Neuronal stem cell (in vitro differentiated cells): Measurements from ENCODE around the gene PANX2.

Experiments
- DNase-seq: peaks from one replicate; pipeline ENCODE4 v3.0.0-alpha.2; 2013; ENCODE audit warnings: low spot score
- H2AFZ ChIP-seq: one replicate; pipeline ENCODE4 v1.6.1; 2013; ENCODE audit warnings: mild to moderate bottlenecking, low read length, inconsistent platforms
- H2AK5ac ChIP-seq: 2 replicates; pipeline ENCODE4 v1.6.1; 2013; ENCODE audit warnings: low read depth, mild to moderate bottlenecking, inconsistent platforms, low read length, moderate library complexity, mixed read lengths
- H2BK120ac ChIP-seq: 2 replicates; pipeline ENCODE4 v1.6.1; 2013; ENCODE audit warnings: low read depth, mild to moderate bottlenecking, inconsistent platforms, low read length, moderate library complexity, mixed read lengths
- H2BK12ac ChIP-seq: one replicate; pipeline ENCODE4 v1.6.1; 2013; ENCODE audit warnings: low read length, inconsistent platforms
- H2BK15ac ChIP-seq: 2 replicates; pipeline ENCODE4 v1.6.1; 2013; ENCODE audit warnings: mild to moderate bottlenecking, low read length, inconsistent platforms, mixed read lengths
- H2BK5ac ChIP-seq: one replicate; pipeline ENCODE4 v1.6.1; 2013; ENCODE audit warnings: inconsistent platforms, mild to moderate bottlenecking, low read length, moderate library complexity
- H3K14ac ChIP-seq: one replicate; pipeline ENCODE4 v1.6.1; 2013; ENCODE audit warnings: low read length, inconsistent platforms
- H3K18ac ChIP-seq: 2 replicates; pipeline ENCODE4 v1.6.1; 2013; ENCODE audit warnings: low read length, inconsistent platforms
- H3K23ac ChIP-seq: 2 replicates; pipeline ENCODE4 v1.6.1; 2013; ENCODE audit warnings: low read depth, mild to moderate bottlenecking, mixed read lengths, low read length, inconsistent platforms; ENCODE audit not compliant: poor library complexity
- H3K27ac ChIP-seq: replicated peaks from 3 replicates; pipeline ENCODE4 v1.5.1; 2013; ENCODE audit warnings: low read length, inconsistent platforms
- H3K27me3 ChIP-seq, 3 experiments: 2 replicates each; pipeline ENCODE4 v1.6.1; 2013; ENCODE audit warnings: low read length in 3 of 3, mild to moderate bottlenecking in 2 of 3, inconsistent platforms in 1 of 3, low read depth in 1 of 3, mixed read lengths in 1 of 3, moderate library complexity in 1 of 3; ENCODE audit not compliant: control insufficient read depth in 3 of 3, insufficient read depth in 3 of 3
- H3K36me3 ChIP-seq, 2 donors: replicated peaks in 1 of 2; 2 replicates each; pipeline ENCODE4 v1.6.1; 2013; ENCODE audit warnings: low read length in 2 of 2; ENCODE audit not compliant: control insufficient read depth in 2 of 2, insufficient read depth in 2 of 2
- H3K4ac ChIP-seq: 2 replicates; pipeline ENCODE4 v1.6.1; 2013; ENCODE audit warnings: inconsistent platforms, mild to moderate bottlenecking, low read length, moderate library complexity
- H3K4me1 ChIP-seq, 2 donors: 1 replicate in 1 of 2; 2 replicates in 1 of 2; pipeline ENCODE4 v1.6.1; 2013; ENCODE audit warnings: low read length in 2 of 2, low read depth in 1 of 2; ENCODE audit not compliant: control insufficient read depth in 2 of 2, insufficient read depth in 1 of 2
- H3K4me2 ChIP-seq: one replicate; pipeline ENCODE4 v1.6.1; 2013; ENCODE audit warnings: mild to moderate bottlenecking, low read length, inconsistent platforms; ENCODE audit not compliant: insufficient read depth, poor library complexity, severe bottlenecking
- H3K4me3 ChIP-seq, 2 donors: 2 replicates each; pipeline ENCODE4 v1.5.1; 2013; ENCODE audit warnings: low read length in 2 of 2, mild to moderate bottlenecking in 2 of 2, inconsistent platforms in 1 of 2, moderate library complexity in 1 of 2
- H3K79me1 ChIP-seq: one replicate; pipeline ENCODE4 v1.6.1; 2013; ENCODE audit warnings: low read depth, mild to moderate bottlenecking, inconsistent platforms, low read length, moderate library complexity
- H3K9ac ChIP-seq: one replicate; pipeline ENCODE4 v1.6.1; 2013; ENCODE audit warnings: mild to moderate bottlenecking, low read depth, low read length, inconsistent platforms; ENCODE audit not compliant: poor library complexity
- H3K9me3 ChIP-seq, 2 donors: replicated peaks in 1 of 2; 2 replicates each; pipeline versions ENCODE3 to v1.6.1; 2013; ENCODE audit warnings: low read length in 2 of 2, mild to moderate bottlenecking in 2 of 2, inconsistent platforms in 1 of 2, low read depth in 1 of 2, mixed read lengths in 1 of 2, moderate library complexity in 1 of 2; ENCODE audit not compliant: control insufficient read depth in 2 of 2, insufficient read depth in 1 of 2
- H4K8ac ChIP-seq: one replicate; pipeline ENCODE4 v1.6.1; 2013; ENCODE audit warnings: low read depth, mild to moderate bottlenecking, inconsistent platforms, low read length, moderate library complexity
- H4K91ac ChIP-seq: one replicate; pipeline ENCODE4 v1.6.1; 2013; ENCODE audit warnings: low read length, low read depth, mild to moderate bottlenecking, inconsistent platforms; ENCODE audit not compliant: poor library complexity
- WGBS, 2 donors: extraction: QIAGEN DNeasy Blood & Tissue Kit; methylation state at CpG; one replicate each; pipeline ENCODE4 v1.1.7; 2013; ENCODE audit warnings: missing lambda C conversion rate in 2 of 2, mixed read lengths in 1 of 2; ENCODE audit not compliant: insufficient read length in 2 of 2, insufficient replicate concordance in 1 of 2; ENCODE audit errors: extremely low coverage in 2 of 2; 5-methylcytosine and 5-hydroxymethylcytosine counted together

The PANX2 gene

DNA sequence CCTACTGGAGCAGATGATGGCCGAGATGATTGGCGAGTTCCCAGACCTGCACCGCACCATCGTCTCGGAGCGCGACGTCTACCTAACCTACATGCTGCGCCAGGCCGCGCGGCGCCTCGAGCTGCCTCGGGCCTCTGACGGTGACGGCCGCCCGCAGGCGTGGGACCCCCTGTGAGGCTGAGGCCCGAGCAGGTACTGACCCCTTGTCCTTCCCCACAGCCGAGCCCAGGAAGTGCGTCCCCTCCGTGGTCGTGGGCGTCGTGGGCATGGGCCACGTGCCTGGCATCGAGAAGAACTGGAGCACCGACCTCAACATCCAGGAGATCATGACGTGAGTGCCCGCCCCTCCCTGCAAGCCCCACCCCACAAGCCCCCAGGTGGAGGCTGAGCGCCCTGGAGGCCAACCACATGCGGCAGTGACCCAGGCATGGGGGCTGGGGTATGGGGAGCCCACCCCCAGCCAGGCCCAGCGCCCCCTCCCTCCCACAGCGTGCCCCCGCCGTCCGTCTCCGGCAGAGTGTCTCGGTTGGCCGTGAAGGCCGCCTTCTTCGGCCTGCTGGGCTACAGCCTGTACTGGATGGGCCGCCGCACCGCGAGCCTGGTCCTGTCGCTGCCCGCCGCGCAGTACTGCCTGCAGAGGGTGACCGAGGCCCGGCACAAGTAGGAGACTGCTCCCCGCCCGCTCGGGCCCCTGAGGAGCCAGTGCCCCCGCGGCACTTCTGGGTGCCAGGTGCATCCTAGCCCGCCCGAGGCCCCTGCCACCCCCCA, 27.5 kb downstream of the PANX2 start:
- Histone ChIP-seq H3K4me3 (no peak overlapping the region), H3K23ac (no peak overlapping the region), H3K79me1 (peaks cover 16% of the 10 kb centered on the region), H3K4me1 (peaks cover 10 to 13% of the 10 kb centered on the region in 2 donors), H3K36me3 (peaks cover 22 to 49% of the 10 kb centered on the region in 2 donors), H3K9ac (no peak overlapping the region), H2BK12ac (no peak overlapping the region), H4K8ac (no peak overlapping the region), H2AK5ac (no peak overlapping the region), H3K27me3 (no peaks in the 10 kb centered on the region), H2AFZ (no peak overlapping the region), H3K4ac (no peak overlapping the region), H3K4me2 (no peak overlapping the region), H3K14ac (no peak overlapping the region), H3K27ac (no peak overlapping the region), H3K18ac (no peak overlapping the region), H3K9me3 (peaks cover 2 to 5% of the 10 kb centered on the region in 2 donors), H4K91ac (no peak overlapping the region), H2BK15ac (no peak overlapping the region), H2BK5ac (no peak overlapping the region), H2BK120ac (peak overlapping the region; percentile 47)
- WGBS, 2 donors = no CpG with 5 or more reads among the region's 61 CpGs
- DNase-seq = no peak

GRCh38 chr22:50198624-50199017, 28.1 kb downstream of the PANX2 start:
- H3K18ac ChIP-seq = no peak overlapping the region
- H3K4ac ChIP-seq = no peak overlapping the region
- no peak overlapping the region for H3K9ac ChIP-seq
- no peak overlapping the region for H2BK5ac ChIP-seq
- no peak overlapping the region for H2AFZ ChIP-seq
- H3K23ac ChIP-seq = no peak overlapping the region
- H3K4me1 ChIP-seq = peaks cover 10 to 13% of the 10 kb centered on the region in 2 donors
- no peak overlapping the region for H3K14ac ChIP-seq
- no peaks in the 10 kb centered on the region for H3K27me3 ChIP-seq
- no peak overlapping the region for H3K27ac ChIP-seq
- no peak overlapping the region for H4K8ac ChIP-seq
- H3K9me3 ChIP-seq = peaks cover 2 to 11% of the 10 kb centered on the region in 2 donors
- no CpG with 5 or more reads among the region's 16 CpGs for WGBS, 2 donors
- H4K91ac ChIP-seq = no peak overlapping the region
- DNase-seq = no peak
- H3K4me3 ChIP-seq = no peak overlapping the region
- no peak overlapping the region for H2BK120ac ChIP-seq
- peaks cover 22 to 49% of the 10 kb centered on the region in 2 donors for H3K36me3 ChIP-seq
- H3K4me2 ChIP-seq = no peak overlapping the region
- H2BK15ac ChIP-seq = no peak overlapping the region
- H3K79me1 ChIP-seq = peaks cover 15% of the 10 kb centered on the region
- no peak overlapping the region for H2BK12ac ChIP-seq
- H2AK5ac ChIP-seq = no peak overlapping the region

- Histone ChIP-seq H3K4ac (no peak overlapping the region), H2BK5ac (no peak overlapping the region), H3K4me1 (peaks cover 10 to 13% of the 10 kb centered on the region in 2 donors), H2AFZ (no peak overlapping the region), H2BK120ac (no peak overlapping the region), H3K14ac (no peak overlapping the region), H2AK5ac (peak overlapping the region; percentile 47), H3K27me3 (no peaks in the 10 kb centered on the region), H3K36me3 (peaks cover 18 to 49% of the 10 kb centered on the region in 2 donors), H2BK15ac (no peak overlapping the region), H3K9me3 (peaks cover 2 to 14% of the 10 kb centered on the region in 2 donors), H3K18ac (peak overlapping the region; percentile 45), H2BK12ac (no peak overlapping the region), H3K23ac (peak overlapping the region; percentile 73), H4K91ac (no peak overlapping the region), H3K4me2 (peak overlapping the region; percentile 98), H4K8ac (no peak overlapping the region), H3K4me3 (peak overlapping the region; percentile 9 to 81), H3K27ac (peak overlapping the region; percentile 23), H3K79me1 (peaks cover 14% of the 10 kb centered on the region), H3K9ac (peak overlapping the region; percentile 21)
- DNase-seq = no peak
- no CpG with 5 or more reads among the region's 18 CpGs for WGBS, 2 donors
Observed at GRCh38 chr22:50199251-50199721, 28.8 kb downstream of the PANX2 start.

DNA sequence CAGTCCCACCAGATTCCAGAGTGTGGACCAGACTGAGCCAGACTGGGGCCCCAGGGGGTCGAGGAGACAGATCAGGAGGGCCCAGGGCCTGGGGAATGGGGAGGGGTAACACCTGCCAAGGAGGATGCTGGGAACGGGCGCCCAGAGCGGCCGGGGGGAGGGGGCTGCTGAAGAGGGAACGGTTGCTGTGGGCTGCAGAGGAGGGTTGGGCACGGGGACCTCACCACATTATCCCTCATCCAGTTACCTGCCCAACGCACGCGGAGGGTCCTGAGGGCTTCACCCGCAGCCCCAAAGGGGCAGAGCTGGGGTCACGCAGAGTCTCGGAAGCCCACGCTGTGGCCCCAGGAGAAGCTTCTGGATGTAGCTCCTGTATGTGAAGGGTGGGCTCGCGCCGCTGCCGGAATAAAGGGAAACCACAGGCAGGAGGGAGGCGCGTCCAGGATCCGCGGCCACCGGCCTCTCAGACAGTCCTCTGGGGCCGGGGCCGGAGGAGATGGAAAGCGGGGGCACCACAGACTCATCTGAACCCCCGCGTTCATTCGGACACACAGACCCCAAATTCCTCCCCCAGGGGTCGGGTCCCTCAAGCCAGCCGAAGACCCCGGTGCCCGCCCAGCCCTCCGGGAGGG, 29.4 kb downstream of the PANX2 start:
- peak overlapping the region; percentile 87 for H3K18ac ChIP-seq
- peak overlapping the region; percentile 80 for H3K23ac ChIP-seq
- no CpG with 5 or more reads among the region's 34 CpGs for WGBS, 2 donors
- H2BK12ac ChIP-seq = no peak overlapping the region
- no peak overlapping the region for H3K14ac ChIP-seq
- H2BK15ac ChIP-seq = peak overlapping the region; percentile 58
- H4K8ac ChIP-seq = no peak overlapping the region
- no peak overlapping the region for H4K91ac ChIP-seq
- H3K4ac ChIP-seq = no peak overlapping the region
- H2BK120ac ChIP-seq = no peak overlapping the region
- DNase-seq = no peak
- peaks cover 0 to 14% of the 10 kb centered on the region in 2 donors for H3K9me3 ChIP-seq
- H3K36me3 ChIP-seq = peaks cover 11 to 46% of the 10 kb centered on the region in 2 donors
- H3K4me3 ChIP-seq = peak overlapping the region; percentile 81 to 89
- H2AFZ ChIP-seq = peak overlapping the region; percentile 91
- H2BK5ac ChIP-seq = peak overlapping the region; percentile 24
- H3K27ac ChIP-seq = no peak overlapping the region
- H3K27me3 ChIP-seq = no peaks in the 10 kb centered on the region
- H3K79me1 ChIP-seq = peaks cover 14% of the 10 kb centered on the region
- H3K9ac ChIP-seq = peak overlapping the region; percentile 88
- H2AK5ac ChIP-seq = peak overlapping the region; percentile 47
- peaks cover 10 to 13% of the 10 kb centered on the region in 2 donors for H3K4me1 ChIP-seq
- H3K4me2 ChIP-seq = peak overlapping the region; percentile 98
